H1 (cell line): ENCODE measurements around the gene ZFYVE19. TPM values are rescaled to one million over a fixed set of nuclear protein-coding genes. Genes with fewer than 3 reads are reported as not detected.

Source experiments
- CTCF ChIA-PET: fragments of 300-600 bp; sonication (Branson Sonifier 250); formaldehyde crosslinking; loops from one replicate; lab custom pipeline; 2021; ENCODE audit not compliant: partially characterized antibody; lab: Charles Lee
- POLR2A ChIA-PET: fragments of 300-600 bp; sonication (Branson Sonifier 250); formaldehyde crosslinking; loops from one replicate; lab custom pipeline; 2021; ENCODE audit warnings: inconsistent platforms; ENCODE audit not compliant: partially characterized antibody; lab: Charles Lee
- DNase-seq, 2 experiments: peaks; one replicate each; pipeline versions ENCODE4 v3.0.0 to v3.0.0-alpha.2; 2010 to 2022; ENCODE audit warnings: low spot score in 2 of 2, low read depth in 1 of 2, mixed read lengths in 1 of 2
- FAIRE-seq: peaks from 2 replicates; lab custom pipeline; 2011; peaks lifted over from hg19 to GRCh38; lab: Jason Lieb, UNC
- H2AFZ ChIP-seq: 2 replicates; pipeline ENCODE4 v1.8.1; 2012; ENCODE audit warnings: low read length, inconsistent platforms
- H2AK5ac ChIP-seq: 2 replicates; pipeline ENCODE4 v1.6.1; 2013; ENCODE audit warnings: low read depth, low read length
- H2BK120ac ChIP-seq: replicated peaks from 2 replicates; pipeline ENCODE3; 2013; ENCODE audit warnings: low read depth, low read length, inconsistent platforms
- H2BK12ac ChIP-seq: 2 replicates; pipeline ENCODE4 v1.6.1; 2013; ENCODE audit warnings: low read depth, low read length
- H2BK15ac ChIP-seq: 2 replicates; pipeline ENCODE4 v1.6.1; 2013; ENCODE audit warnings: low read length
- H2BK20ac ChIP-seq: 2 replicates; pipeline ENCODE4 v1.6.1; 2013; ENCODE audit warnings: low read length
- H2BK5ac ChIP-seq: 2 replicates; pipeline ENCODE4 v1.6.1; 2013; ENCODE audit warnings: low read depth, low read length
- H3K14ac ChIP-seq: 2 replicates; pipeline ENCODE4 v1.6.1; 2013; ENCODE audit warnings: inconsistent platforms; ENCODE audit not compliant: insufficient read length
- H3K18ac ChIP-seq: 2 replicates; pipeline ENCODE4 v1.6.1; 2013; ENCODE audit warnings: low read length; ENCODE audit errors: extremely low read depth
- H3K23ac ChIP-seq: 2 replicates; pipeline ENCODE4 v1.6.1; 2013; ENCODE audit warnings: inconsistent platforms; ENCODE audit not compliant: insufficient read length
- H3K23me2 ChIP-seq: 2 replicates; pipeline ENCODE4 v1.6.1; 2013; ENCODE audit warnings: low read depth, low read length
- H3K27ac ChIP-seq: 2 replicates; pipeline ENCODE4 v1.6.1; 2011; ENCODE audit warnings: low read depth, low read length, inconsistent platforms
- H3K27me3 ChIP-seq, 4 experiments: replicated peaks in 1 of 4; 1 replicate in 1 of 4; 2 replicates in 3 of 4; pipeline versions ENCODE4 v1.6.1 to v1.8.1; 2011 to 2013; ENCODE audit warnings: low read length in 3 of 4, mild to moderate bottlenecking in 3 of 4, inconsistent platforms in 2 of 4, mixed read lengths in 2 of 4, moderate library complexity in 1 of 4; ENCODE audit not compliant: control insufficient read depth in 3 of 4, insufficient read depth in 3 of 4; ENCODE audit errors: extremely low read depth in 1 of 4
- H3K36me3 ChIP-seq, 4 experiments: 2 replicates each; pipeline versions ENCODE4 v1.6.1 to v1.8.1; 2011 to 2013; ENCODE audit warnings: mild to moderate bottlenecking in 4 of 4, low read length in 3 of 4, moderate library complexity in 2 of 4, control low read depth in 1 of 4, inconsistent platforms in 1 of 4; ENCODE audit not compliant: insufficient read depth in 4 of 4, control insufficient read depth in 2 of 4
- H3K4ac ChIP-seq: replicated peaks from 2 replicates; pipeline ENCODE3; 2013; ENCODE audit warnings: low read length, low read depth, mixed read lengths, inconsistent platforms; ENCODE audit not compliant: insufficient read length
- H3K4me1 ChIP-seq, 4 experiments: replicated peaks in 1 of 4; 1 replicate in 1 of 4; 2 replicates in 3 of 4; pipeline versions ENCODE4 v1.6.1 to v1.8.1; 2011 to 2013; ENCODE audit warnings: low read length in 3 of 4, inconsistent platforms in 2 of 4, mixed read lengths in 1 of 4; ENCODE audit not compliant: insufficient read depth in 4 of 4, control insufficient read depth in 3 of 4
- H3K4me2 ChIP-seq, 2 experiments: 2 replicates each; pipeline versions ENCODE4 v1.6.1 to v1.8.1; 2011 to 2013; ENCODE audit warnings: low read depth in 2 of 2, low read length in 2 of 2, control low read depth in 1 of 2, inconsistent platforms in 1 of 2, mild to moderate bottlenecking in 1 of 2; ENCODE audit not compliant: insufficient read depth in 1 of 2
- H3K4me3 ChIP-seq, 4 experiments: fragments of 200-600, 300-600 bp in 1 of 4; sonication (generic), shearing (Covaris generic), sonication (Bioruptor Twin) in 1 of 4; 2 replicates each; pipeline versions ENCODE4 v1.5.1 to v1.8.1; 2011 to 2016; ENCODE audit warnings: low read length in 4 of 4, low read depth in 3 of 4, control low read depth in 2 of 4, inconsistent platforms in 2 of 4, mild to moderate bottlenecking in 2 of 4, mixed read lengths in 1 of 4, moderate library complexity in 1 of 4; ENCODE audit not compliant: insufficient read depth in 2 of 4; ENCODE audit errors: extremely low read depth in 1 of 4
- H3K56ac ChIP-seq: replicated peaks from 2 replicates; pipeline ENCODE3; 2013; ENCODE audit warnings: low read depth, mild to moderate bottlenecking, mixed read lengths, low read length, inconsistent platforms; ENCODE audit not compliant: insufficient read length
- H3K79me1 ChIP-seq: 2 replicates; pipeline ENCODE4 v1.6.1; 2013; ENCODE audit warnings: low read depth, low read length, control low read depth
- H3K79me2 ChIP-seq, 2 experiments: 2 replicates each; pipeline versions ENCODE4 v1.6.1 to v1.8.1; 2012 to 2013; ENCODE audit warnings: low read length in 2 of 2, mild to moderate bottlenecking in 2 of 2, inconsistent platforms in 1 of 2; ENCODE audit not compliant: insufficient read depth in 2 of 2, control insufficient read depth in 1 of 2
- H3K9ac ChIP-seq, 4 experiments: replicated peaks in 1 of 4; 1 replicate in 1 of 4; 2 replicates in 3 of 4; pipeline versions ENCODE4 v1.6.1 to v1.8.1; 2011 to 2013; ENCODE audit warnings: low read depth in 3 of 4, low read length in 3 of 4, control low read depth in 2 of 4, mild to moderate bottlenecking in 2 of 4, moderate library complexity in 2 of 4, inconsistent platforms in 1 of 4; ENCODE audit errors: extremely low read depth in 1 of 4
- H3K9me3 ChIP-seq, 2 experiments: 2 replicates each; pipeline versions ENCODE4 v1.6.1 to v1.8.1; 2012 to 2013; ENCODE audit warnings: mild to moderate bottlenecking in 2 of 2, moderate library complexity in 2 of 2, control low read depth in 1 of 2, inconsistent platforms in 1 of 2, low read depth in 1 of 2, low read length in 1 of 2, mixed read lengths in 1 of 2; ENCODE audit not compliant: insufficient read depth in 2 of 2
- H4K20me1 ChIP-seq, 2 experiments: replicated peaks in 1 of 2; 2 replicates each; pipeline versions ENCODE3 to v1.8.1; 2011 to 2013; ENCODE audit warnings: inconsistent platforms in 2 of 2, low read length in 2 of 2, mild to moderate bottlenecking in 1 of 2; ENCODE audit not compliant: insufficient read depth in 2 of 2, control insufficient read depth in 1 of 2
- H4K5ac ChIP-seq: 2 replicates; pipeline ENCODE4 v1.6.1; 2013; ENCODE audit warnings: low read length, low read depth, mixed read lengths, inconsistent platforms; ENCODE audit not compliant: insufficient read length
- H4K8ac ChIP-seq: 2 replicates; pipeline ENCODE4 v1.8.0; 2013; ENCODE audit warnings: mild to moderate bottlenecking, moderate library complexity, low read length, inconsistent platforms; ENCODE audit not compliant: insufficient read depth; ENCODE audit errors: extremely low read depth
- H4K91ac ChIP-seq: replicated peaks from 2 replicates; pipeline ENCODE3; 2013; ENCODE audit warnings: low read length, mixed read lengths, inconsistent platforms; ENCODE audit not compliant: insufficient read length
- BRCA1 ChIP-seq: IDR thresholded peaks from 2 replicates; pipeline ENCODE4 v1.6.1; 2012; ENCODE audit warnings: low read depth, low read length, improper control_type of control experiment
- CTCF ChIP-seq, 3 experiments: IDR thresholded peaks; 1 replicate in 2 of 3; 2 replicates in 1 of 3; pipeline versions ENCODE4 v1.5.1 to v1.6.1; 2011; ENCODE audit warnings: low read length in 3 of 3, mild to moderate bottlenecking in 3 of 3, inconsistent platforms in 2 of 3, low read depth in 1 of 3, moderate library complexity in 1 of 3; ENCODE audit not compliant: insufficient read depth in 1 of 3; ENCODE audit errors: control extremely low read depth in 1 of 3
- EGR1 ChIP-seq: IDR thresholded peaks from 2 replicates; pipeline ENCODE4 v1.6.1; 2011; ENCODE audit warnings: low read depth, low read length, borderline replicate concordance
- FOSL1 ChIP-seq: IDR thresholded peaks from 2 replicates; pipeline ENCODE4 v1.6.1; 2011; ENCODE audit warnings: mild to moderate bottlenecking, low read depth, low read length, moderate library complexity; ENCODE audit not compliant: insufficient read depth
- JUND ChIP-seq: IDR thresholded peaks from 2 replicates; pipeline ENCODE4 v1.6.1; 2011; ENCODE audit warnings: mild to moderate bottlenecking, improper control_type of control experiment, low read length
- NANOG ChIP-seq: IDR thresholded peaks from 2 replicates; pipeline ENCODE4 v1.6.1; 2011; ENCODE audit warnings: low read length, low read depth, mild to moderate bottlenecking, inconsistent platforms; ENCODE audit not compliant: insufficient read depth, poor library complexity, severe bottlenecking
- PHF8 ChIP-seq: fragments of 200-600 bp; sonication (generic); conservative IDR thresholded peaks from 2 replicates; pipeline ENCODE4 v1.7.1; 2012; ENCODE audit warnings: low read depth, mild to moderate bottlenecking, inconsistent platforms, low read length, moderate library complexity
- POLR2AphosphoS5 ChIP-seq: IDR thresholded peaks from 2 replicates; pipeline ENCODE4 v1.6.1; 2011; ENCODE audit warnings: low read depth, low read length
- RBBP5 ChIP-seq: IDR thresholded peaks from 2 replicates; pipeline ENCODE4 v1.7.1; 2012; ENCODE audit warnings: low read depth, mild to moderate bottlenecking, inconsistent platforms, low read length, moderate library complexity, borderline replicate concordance
- SAP30 ChIP-seq: fragments of 300-600 bp; sonication (generic); IDR thresholded peaks from 2 replicates; pipeline ENCODE4 v1.7.1; 2012; ENCODE audit warnings: low read length, moderate library complexity, mild to moderate bottlenecking, inconsistent platforms; ENCODE audit not compliant: insufficient read depth, insufficient replicate concordance
- YY1 ChIP-seq: IDR thresholded peaks from 2 replicates; pipeline ENCODE4 v1.6.1; 2011; ENCODE audit warnings: low read depth, mild to moderate bottlenecking, low read length
- WGBS, 2 experiments: shearing (Covaris generic) in 1 of 2; methylation state at CpG; one replicate each; pipeline versions ENCODE4 v1.1.6 to v1.1.7; 2013 to 2015; ENCODE audit warnings: low lambda C conversion rate in 2 of 2, mixed read lengths in 2 of 2, inconsistent platforms in 1 of 2, low coverage in 1 of 2, missing lambda C conversion rate in 1 of 2; ENCODE audit not compliant: insufficient replicate concordance in 2 of 2, insufficient coverage in 1 of 2, insufficient read length in 1 of 2; ENCODE audit errors: extremely low coverage in 1 of 2, missing lambda C conversion rate in 1 of 2; 5-methylcytosine and 5-hydroxymethylcytosine counted together
- polyA plus RNA-seq, 7 experiments: library from polyadenylated mRNA; depleted of rRNA in 3 of 7; stranded (reverse) in 5 of 7; unstranded in 2 of 7; fragments of >200 nt in 5 of 7; fragments of 200-250 nt in 2 of 7; gene quantifications; 1 replicate in 5 of 7; 2 replicates in 1 of 7; 4 replicates in 1 of 7; pipeline versions ENCODE4 v1.2.1 to v1.2.3, GENCODE V29; 2011 to 2013; ENCODE audit warnings: missing spikeins in 2 of 7, mixed read lengths in 2 of 7
- total RNA-seq: library from RNA; stranded (reverse); fragmentation: NEBNext Ultra II Directional; extraction: Animal tissue kit (Norgen Biotek cat#: 25700); gene quantifications from 2 replicates; pipeline ENCODE4 v1.2.1, GENCODE V29; 2021

Gene ZFYVE19
- total and polyA plus RNA-seq, 2 of the 8 experiments (the other 6 are each of a cell fraction or from before 2014, with no cell fraction given) = 11.2 to 21.8 TPM

DNA sequence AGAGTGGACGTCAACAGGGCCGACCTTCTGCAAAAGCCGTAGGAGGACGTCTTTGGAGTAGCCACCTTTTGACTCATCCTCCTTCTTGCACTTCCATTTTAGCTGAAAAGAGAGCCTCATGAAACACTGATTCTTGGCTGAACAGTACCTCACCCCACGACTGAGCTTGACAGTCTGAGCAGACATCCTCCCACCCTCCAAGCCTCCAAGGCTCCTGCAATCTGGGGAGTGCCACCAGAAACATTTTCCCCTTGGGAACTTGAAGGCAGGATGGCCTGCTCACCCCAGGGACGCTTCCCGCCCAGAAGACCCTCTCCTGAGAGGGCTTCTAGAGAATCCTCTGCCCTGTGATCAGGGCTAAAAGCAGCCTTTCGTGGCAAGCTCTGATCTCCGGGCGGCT, 31.9 kb upstream of the ZFYVE19 start:
- no peak overlapping the region for H3K9ac ChIP-seq
- POLR2A ChIA-PET = interaction anchor here (0.6 to 1.1 kb wide), 3 partner anchors 31 to 438 kb away, joined by 3 read pairs; no protein-coding TSS in a partner anchor
- peaks cover 0 to 3% of the 10 kb centered on the region in 2 experiments for H4K20me1 ChIP-seq
- no peak overlapping the region for H2BK15ac ChIP-seq
- no peak overlapping the region for H3K18ac ChIP-seq
- no peak overlapping the region for H3K4me2 ChIP-seq
- H3K79me1 ChIP-seq = no peaks in the 10 kb centered on the region; the same call in 1 of the 2 replicates
- H4K5ac ChIP-seq = no peak overlapping the region
- H2AFZ ChIP-seq = no peak overlapping the region
- no peaks in the 10 kb centered on the region for H3K9me3 ChIP-seq
- H2AK5ac ChIP-seq = no peak overlapping the region
- peaks cover 0 to 20% (median 6%) of the 10 kb centered on the region in 4 experiments; a peak in 4 of 8 replicates for H3K36me3 ChIP-seq
- H3K4ac ChIP-seq = no peak overlapping the region
- H3K4me1 ChIP-seq = no peaks in the 10 kb centered on the region
- TF ChIP-seq JUND (no peak), FOSL1 (no peak), EGR1 (no peak), RBBP5 (no peak), YY1 (no peak), PHF8 (no peak), SAP30 (no peak), POLR2AphosphoS5 (no peak), CTCF (IDR thresholded peaks at IDR 0.05; ENCODE audit: control extremely low read depth in 1 of 3, insufficient read depth in 1 of 3, low read depth in 1 of 3, low read length in 3 of 3) (no peak), BRCA1 (no peak), NANOG (no peak)
- H2BK12ac ChIP-seq = no peak overlapping the region
- no peaks in the 10 kb centered on the region for H3K27me3 ChIP-seq
- H3K56ac ChIP-seq = no peak overlapping the region
- no peak overlapping the region for H2BK20ac ChIP-seq
- no peak overlapping the region for H4K8ac ChIP-seq
- no peaks in the 10 kb centered on the region for H3K23me2 ChIP-seq
- H3K4me3 ChIP-seq = no peak overlapping the region
- CTCF ChIA-PET = interaction anchor here (1.0 to 15.3 kb wide), 3 partner anchors 7 to 25 kb away, joined by 3 to 184 read pairs (median 4); no protein-coding TSS in a partner anchor
- FAIRE-seq = no peak
- H3K23ac ChIP-seq = no peak overlapping the region
- H3K14ac ChIP-seq = no peak overlapping the region
- 92% methylated on average over 10 of the region's 10 CpGs; no CpG with 5 or more reads in 1 of the 2 experiments for WGBS, 2 experiments
- H2BK5ac ChIP-seq = no peak overlapping the region
- no peak for DNase-seq
- no peaks in the 10 kb centered on the region for H3K79me2 ChIP-seq
- no peak overlapping the region for H3K27ac ChIP-seq
- H4K91ac ChIP-seq = no peak overlapping the region
- H2BK120ac ChIP-seq = no peak overlapping the region
